GM18868 (cell line): ENCODE data around the gene BMI1.
"Not testable (repeated sequence)": the region's sequence is repeated elsewhere in the genome, so short reads cannot be mapped to it uniquely, and the experiment has no call there.

ENCODE experiments used
- ATAC-seq: cut with Tn5 transposase; IDR thresholded peaks from one replicate; pipeline ENCODE4 v1.9.1; 2021; ENCODE audit warnings: mild to moderate bottlenecking, moderate library complexity; ENCODE audit not compliant: unreplicated experiment

Gene BMI1

DNA sequence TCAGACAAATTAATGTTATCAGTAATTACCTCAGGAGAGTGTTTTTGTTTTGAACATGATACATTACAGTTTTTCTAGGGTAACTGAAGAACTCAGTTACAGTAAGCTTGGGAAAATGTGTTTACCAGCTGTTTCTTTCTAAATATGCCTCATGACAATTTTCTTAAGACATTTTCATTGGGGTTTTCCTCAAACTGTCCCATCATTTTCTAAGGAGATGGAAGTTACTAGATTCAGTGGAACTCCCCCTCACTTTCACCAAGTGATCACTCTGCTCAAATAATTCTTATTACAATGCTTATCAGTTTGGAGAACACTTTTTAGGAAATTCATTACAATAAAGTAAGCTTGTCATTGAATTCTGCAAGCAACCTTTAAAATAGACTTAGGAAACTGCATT lies 18.0 kb downstream of the BMI1 start:
- ATAC-seq = no peak

DNA sequence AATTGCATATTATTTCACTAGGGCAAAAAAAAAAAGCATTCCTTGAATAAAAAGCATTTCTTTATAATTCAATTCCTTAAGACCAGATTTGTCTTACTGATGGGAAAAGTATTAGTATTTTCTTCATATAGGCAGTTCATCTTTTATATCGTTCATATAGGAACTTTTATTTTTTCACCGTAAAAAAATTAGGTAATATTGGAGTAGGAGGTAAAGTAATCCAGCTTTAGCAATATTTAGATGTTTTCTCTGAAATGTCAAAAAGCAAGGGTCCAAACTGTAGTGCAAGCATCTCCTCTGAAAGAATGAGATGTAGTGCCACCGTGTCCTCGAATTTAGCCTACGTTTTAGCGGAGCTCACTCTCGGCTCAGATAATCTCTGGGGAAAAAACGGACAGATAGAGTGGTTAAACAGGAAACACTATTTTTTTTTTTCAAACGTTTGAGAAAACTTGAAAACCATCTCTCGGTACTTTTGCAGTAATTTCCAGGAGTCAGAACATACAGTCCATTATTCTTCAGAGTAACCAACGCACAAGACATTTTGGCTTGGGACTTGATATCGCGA lies 18.9 kb downstream of the BMI1 start:
- ATAC-seq = no peak

GRCh38 chr10:22340329-22341189 lies 19.7 kb downstream of the BMI1 start:
- ATAC-seq = peak; percentile 37

DNA sequence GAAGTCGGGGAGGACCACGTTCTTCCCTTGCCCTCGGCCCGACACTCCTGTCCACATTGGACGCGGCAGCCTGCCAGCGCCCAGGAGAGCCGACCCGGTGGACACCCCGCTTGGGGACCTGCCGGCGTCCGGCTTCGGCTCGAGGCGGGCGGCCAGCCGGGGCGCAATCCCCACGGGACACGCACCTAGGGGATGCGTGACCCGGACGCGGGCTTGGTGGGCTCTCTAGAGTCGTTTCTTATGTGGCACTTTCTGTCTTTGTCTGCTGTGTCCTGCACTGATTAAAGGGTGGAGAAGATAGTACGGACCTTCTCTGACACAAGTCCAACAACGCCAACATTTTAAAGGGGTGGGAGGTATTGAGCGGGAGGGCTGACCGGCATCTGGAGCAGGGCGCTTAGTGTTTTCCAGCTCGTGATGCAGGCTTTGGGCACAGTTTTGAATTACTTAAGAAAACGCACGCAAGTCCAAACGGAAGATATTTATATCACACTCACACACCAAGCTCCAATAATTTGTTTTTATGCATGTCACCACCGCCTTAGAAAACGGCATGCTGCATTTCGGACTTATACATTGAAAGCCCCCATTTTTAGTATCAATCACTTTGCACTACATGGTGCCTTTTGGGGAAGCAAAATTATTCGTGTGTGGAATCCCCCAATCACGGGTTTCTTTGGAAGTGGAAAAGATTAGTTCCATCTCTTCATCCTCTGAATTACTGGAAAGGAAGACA lies 20.5 kb downstream of the BMI1 start:
- ATAC-seq = peak; percentile 9

- no peak for ATAC-seq
These were observed 21.0 kb downstream of the BMI1 start for GRCh38 chr10:22341926-22342196.

GRCh38 chr10:22342421-22342820 lies 21.5 kb downstream of the BMI1 start:
- no peak for ATAC-seq

GRCh38 chr10:22343731-22344130 lies 22.8 kb downstream of the BMI1 start:
- ATAC-seq = peak; percentile 32

GRCh38 chr10:22344249-22344648 lies 23.4 kb downstream of the BMI1 start:
- peak; percentile 27 for ATAC-seq

- ATAC-seq = no peak
These were observed 23.9 kb downstream of the BMI1 start for GRCh38 chr10:22344781-22345300.

- peak; percentile 25 for ATAC-seq
These were observed 24.6 kb downstream of the BMI1 start, which contains the start of gene SPAG6 for GRCh38 chr10:22345301-22346095. SPAG6 (plus strand) TSS chr10:22345496; CDS start chr10:22345612, 116 bp downstream.

DNA sequence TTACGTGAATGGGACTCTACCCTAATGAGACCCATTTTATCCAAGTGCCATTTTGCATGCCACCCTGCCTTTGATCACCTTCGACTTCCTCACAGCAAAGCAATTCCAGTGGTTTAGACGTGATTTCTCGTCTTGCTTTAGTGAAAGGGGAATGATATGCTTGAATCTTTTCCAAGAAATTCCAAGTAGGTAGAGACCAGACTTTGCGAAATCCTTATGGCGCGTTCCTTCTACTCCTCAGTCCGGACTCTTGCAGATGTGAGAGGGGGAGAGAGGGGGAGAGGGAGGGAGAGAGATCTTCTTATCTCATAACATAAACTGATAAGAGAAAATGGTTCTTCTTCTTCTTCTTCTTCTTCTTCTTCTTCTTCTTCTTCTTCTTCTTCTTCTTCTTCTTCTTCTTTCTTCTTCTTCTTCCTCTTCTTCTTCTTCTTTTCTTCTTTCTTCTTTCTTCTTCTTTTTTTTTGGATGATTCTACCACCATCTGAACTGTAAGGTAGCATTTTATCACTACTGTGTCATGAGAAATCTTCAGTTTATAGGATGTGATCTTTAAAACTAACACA lies 25.3 kb downstream of the BMI1 start:
- ATAC-seq = no peak

DNA sequence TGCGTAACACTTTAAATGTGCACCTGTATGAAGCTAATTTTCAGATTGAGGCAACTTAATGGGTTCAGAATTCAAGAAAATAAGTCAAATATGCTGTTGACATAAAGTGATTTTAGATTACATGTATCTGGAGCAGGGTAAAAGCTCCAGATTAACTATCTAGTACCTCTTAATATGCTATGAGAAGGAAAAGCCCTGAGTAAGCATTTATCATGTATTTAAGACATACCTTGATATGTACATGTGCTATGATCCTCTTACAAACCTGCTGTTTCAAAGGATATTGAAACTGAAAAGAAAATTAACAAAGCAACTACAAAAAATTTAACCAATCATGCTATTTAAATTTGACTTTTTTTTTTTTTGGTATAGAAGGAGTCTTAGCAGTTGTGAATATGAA lies 28.9 kb downstream of the BMI1 start:
- ATAC-seq = no peak

GRCh38 chr10:22351131-22351703 lies 30.3 kb downstream of the BMI1 start:
- ATAC-seq = no peak

DNA sequence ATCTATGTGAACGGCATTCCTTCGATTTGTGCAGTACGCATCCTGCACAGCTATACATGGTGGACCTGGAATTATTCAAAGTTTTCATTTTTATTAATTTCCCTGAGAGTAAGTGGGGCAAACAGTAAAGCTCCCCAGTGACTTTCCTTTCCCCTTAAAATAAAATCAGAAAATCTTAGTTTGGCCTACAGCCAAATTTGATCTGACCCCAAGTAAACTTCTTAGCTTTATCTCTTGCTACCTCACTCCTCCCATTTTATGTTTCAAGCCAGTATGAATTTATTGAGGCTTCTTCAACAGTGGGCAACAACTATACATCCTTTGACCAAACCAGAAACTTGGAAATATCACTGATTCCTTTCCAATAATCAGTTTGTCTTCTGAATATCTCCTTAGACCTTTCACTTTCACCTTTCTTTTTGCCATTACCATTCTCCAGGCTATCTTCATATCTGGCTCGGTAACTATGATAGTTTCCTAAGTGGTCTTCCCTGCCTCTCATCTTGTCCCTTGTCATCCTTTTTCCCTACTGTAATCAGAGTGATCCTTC lies 35.5 kb downstream of the BMI1 start:
- ATAC-seq = no peak

DNA sequence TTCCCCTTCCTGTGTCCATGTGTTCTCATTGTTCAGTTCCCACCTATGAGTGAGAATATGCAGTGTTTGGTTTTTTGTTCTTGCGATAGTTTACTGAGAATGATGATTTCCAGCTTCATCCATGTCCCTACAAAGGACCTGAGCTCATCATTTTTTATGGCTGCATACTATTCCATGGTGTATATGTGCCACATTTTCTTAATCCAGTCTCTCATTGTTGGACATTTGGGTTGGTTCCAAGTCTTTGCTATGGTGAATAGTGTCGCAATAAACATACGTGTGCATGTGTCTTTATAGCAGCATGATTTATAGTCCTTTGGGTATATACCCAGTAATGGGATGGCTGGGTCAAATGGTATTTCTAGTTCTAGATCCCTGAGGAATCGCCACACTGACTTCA lies 36.9 kb downstream of the BMI1 start:
- not testable (repeated sequence) for ATAC-seq

DNA sequence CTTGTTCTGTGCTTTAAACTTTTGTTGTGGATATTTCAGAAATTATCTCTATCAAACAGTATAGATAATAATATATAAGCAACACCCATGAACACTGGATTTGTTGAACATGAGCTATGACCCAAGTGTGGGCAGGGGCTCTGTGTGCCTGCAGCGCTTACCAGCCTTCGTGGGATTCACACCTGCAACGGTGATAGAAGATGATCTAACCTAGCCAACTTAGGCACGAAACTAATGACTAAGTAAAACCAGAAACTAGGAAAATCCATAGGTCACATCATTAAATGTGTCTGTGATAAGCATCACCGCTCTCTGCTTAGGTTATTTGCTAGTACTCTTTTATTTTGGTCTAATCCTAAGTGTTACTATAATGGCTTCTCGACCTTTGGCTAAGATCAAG lies 42.4 kb downstream of the BMI1 start:
- no peak for ATAC-seq

DNA sequence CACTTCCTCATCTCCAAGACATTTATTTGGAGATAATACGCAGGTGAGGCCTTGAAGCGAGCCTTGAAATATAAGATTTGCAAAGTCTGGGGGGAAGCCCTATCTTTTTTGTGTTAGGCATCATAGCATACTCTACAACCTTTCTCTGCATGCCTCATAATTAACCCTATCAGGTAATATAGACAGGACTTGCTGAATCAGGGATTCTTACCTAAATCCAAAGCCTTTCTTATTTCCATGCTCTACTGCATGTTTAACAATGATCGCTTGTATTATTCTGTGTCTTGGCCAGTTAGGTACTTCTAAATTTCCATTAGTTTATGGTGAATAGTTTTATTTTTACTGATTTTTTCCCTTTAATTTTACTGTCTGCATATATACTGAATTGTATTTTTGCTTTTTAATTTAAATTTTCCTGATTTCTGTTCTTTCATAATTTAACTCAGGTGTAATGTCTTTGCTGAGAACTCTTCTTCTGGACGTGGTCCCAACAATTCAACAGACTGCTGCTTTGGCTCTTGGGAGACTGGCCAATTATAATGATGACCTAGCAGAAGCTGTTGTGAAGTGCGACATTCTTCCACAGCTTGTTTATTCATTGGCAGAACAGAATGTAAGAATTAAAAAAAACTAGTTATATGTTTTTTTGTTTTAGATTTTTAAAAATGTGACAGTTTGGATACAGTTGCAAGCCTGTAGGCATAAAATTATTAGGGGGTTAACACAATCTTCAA lies 43.7 kb downstream of the BMI1 start:
- no peak for ATAC-seq

DNA sequence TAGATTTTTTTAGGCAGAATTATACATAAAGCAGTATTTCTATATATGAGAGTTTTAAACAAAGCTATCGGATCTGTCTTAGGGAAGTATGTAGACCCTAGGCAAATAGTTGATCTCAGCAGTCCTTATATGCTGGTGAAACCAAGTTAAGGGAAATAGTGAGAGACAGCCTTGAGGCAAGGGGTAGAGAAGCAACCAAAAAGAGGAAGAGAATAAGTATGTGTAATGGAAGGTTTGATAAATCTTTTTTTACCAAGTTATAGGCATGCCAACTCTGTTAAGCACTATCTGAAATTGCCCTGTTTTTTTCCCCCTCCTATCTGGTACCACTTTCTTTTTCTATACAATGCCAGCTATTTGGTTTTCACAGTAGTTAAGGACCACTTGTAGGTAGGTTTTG lies 44.3 kb downstream of the BMI1 start:
- peak; percentile 67 for ATAC-seq
